ENCODE results near the gene RIPK4.
A peak's percentile ranks its signal among the peaks of the same experiment; 100 is the strongest.

RIPK4 gene

DNA sequence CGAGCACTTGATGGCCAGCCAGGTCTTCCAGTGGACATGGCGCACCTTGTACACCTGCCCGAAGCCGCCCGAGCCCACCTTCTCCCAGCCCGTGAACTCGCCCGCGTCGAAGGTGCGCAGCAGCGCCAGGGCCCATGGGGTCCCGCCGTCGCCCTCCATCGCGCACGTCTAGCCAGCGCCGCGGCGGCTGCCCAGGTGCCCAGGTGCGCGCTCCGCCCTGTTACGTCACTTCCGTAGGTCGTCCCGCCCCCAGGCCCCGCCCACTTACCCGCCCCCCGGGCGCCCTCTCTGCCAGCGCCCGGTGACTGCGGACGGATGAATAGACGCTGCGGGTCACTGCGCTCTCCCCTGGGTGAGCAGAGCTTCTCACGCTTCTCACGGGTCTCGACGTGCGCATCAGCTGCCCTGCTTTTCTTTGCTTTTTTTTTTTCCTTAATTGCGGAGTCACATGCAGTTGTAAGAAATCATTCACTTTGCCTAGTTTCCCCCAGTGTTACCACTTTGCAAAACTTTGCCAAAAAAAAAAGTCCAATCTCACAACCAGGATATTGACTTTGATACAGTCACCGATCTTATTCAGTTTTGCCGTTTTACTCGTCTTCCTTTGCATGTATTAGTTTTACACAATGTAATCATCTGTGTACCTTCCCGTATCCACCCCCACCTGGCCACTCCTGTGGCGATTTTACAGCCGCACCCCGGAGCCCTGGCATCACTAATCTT, at the start of gene RIPK4:
RIPK4 (minus strand) TSS at position 170 of the 723 bp plus-strand sequence; CDS start at position 159, 11 bp downstream.
- no peak for DNase-seq (ENCODE audit: low spot score)

DNA sequence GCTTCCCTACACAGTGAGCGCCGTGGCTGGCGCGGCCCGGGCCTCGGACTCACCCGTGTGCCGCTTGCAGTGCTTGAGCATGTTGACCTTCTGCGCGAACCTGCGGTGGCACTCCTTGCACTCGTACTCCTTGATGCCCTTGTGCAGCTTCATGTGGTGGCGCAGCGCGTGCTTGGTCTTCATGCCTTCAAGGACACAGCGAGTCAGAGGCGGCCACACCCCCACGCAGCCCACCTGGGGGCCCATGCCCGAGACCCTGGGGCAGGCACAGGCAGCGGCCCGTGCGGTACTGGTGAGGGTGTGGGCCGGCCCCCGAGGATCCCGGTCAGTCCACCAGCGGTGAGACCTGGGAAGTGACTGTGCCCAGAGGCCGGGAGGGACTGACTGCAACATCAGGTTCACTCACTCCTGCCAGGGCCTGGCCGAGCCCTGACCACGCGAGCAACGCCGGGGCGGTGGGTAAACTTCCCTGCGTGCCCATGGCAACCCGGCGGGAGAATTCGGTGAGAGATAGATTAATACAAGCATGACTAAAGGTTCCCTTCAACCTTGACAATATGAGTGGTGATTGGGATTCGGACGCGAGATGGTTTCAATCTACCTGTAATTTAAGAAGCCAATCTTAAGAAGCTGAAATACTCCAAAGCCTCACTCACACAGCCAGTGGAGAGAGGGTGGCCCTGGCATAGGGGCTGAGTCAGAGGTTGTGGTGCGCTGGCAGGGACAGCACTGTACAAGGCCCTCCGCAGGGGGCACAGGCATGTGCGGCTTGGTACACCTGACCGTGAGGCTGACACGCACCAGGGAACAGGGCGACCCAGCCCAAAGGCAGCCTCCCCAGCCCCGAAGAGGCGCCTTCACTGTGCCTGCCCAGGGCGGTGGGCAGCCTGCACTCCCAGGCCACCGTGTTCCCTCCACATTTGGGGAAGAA, 49.1 kb upstream of the RIPK4 start:
- no peak for DNase-seq (ENCODE audit: low spot score)

DNA sequence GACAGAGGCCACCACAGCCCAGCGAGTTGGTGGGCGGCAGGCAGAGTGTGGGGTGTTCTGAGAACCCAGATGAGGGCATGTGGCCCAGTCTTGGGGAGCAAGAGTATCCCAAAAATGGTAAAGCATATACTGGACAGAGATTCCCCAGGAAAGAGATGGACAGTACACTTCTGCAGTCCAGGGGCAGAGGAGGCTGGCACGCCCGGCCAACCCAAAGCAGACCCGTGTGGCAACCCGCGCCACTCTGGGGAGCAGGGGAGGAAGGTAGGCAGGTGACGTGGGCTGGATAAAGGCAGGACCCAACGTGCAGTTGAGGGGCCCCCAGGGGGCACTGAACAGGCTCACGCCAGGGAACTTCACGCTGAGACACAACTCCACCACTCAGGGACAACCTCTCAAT, 46.4 kb upstream of the RIPK4 start:
- no peak for DNase-seq (ENCODE audit: low spot score)

DNA sequence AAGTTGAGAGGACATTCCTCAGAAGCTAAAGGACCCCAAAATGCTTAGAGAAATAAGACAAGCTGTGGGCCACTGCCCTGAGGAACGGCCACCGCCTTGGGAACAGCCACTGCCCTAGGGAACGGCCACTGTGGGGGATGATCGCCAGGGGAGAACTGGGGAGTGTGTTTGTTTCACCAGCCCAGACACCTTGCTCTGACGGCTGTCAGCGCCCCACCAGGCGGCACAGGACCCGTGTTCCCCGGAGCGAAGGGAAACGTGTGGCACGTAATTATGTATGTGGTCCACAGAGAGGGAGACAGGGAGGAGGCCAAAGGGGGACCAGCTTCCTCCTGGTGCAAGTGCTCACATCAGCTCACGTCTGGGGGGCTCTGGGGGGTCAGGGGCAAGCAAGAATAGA, 45.8 kb upstream of the RIPK4 start:
- no peak for DNase-seq (ENCODE audit: low spot score)

DNA sequence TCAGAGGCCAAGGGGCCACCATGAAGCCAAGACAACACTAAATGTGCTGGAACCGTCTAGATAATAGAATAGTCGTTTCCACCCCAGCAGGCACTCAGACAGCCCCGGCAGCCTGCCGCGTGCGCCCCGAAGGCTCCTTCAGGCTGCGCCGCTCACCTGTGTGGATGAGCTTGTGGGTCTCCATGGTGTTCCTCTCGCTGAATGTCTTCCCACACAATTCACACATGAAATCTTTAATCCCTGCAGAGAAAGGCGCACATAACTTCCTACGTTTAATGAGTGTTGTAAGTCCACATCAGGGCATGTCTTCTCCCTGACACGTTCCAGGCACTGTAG, 43.7 kb upstream of the RIPK4 start:
- DNase-seq (ENCODE audit: low spot score): no peak

DNA sequence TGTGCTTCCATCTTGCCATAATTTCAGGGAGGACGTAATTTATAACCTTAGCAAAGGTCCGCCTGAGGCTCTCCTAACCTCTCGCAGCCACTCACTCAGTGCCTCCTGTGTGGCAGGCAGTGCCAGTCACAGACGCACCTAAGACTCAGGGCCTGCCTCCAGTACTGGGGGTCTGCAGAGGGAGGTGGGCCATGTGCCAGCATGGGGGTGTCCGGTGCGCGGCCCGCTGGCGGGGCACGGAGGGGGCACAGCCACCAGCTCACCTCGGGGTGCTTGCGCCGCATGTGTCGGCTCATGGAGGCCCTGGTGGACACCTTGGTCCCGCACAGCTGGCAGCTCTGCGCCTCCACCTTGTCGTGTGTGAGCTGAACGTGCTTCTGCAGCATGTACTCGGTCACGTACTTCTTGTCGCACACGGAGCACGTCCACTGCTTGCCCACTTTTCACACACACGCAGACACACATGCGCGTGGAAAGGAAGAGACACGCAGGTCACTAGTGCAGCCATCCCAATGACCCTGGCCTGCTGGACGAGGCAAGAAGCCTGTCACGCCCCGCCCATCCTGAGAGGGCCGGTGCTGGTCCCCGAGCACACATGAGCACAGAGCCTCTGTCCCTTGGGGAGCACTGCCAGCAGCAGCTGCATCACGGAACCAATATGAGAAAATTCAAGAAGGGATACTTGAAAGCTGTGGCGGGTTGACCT, 43.2 kb upstream of the RIPK4 start:
- DNase-seq (ENCODE audit: low spot score): no peak

DNA sequence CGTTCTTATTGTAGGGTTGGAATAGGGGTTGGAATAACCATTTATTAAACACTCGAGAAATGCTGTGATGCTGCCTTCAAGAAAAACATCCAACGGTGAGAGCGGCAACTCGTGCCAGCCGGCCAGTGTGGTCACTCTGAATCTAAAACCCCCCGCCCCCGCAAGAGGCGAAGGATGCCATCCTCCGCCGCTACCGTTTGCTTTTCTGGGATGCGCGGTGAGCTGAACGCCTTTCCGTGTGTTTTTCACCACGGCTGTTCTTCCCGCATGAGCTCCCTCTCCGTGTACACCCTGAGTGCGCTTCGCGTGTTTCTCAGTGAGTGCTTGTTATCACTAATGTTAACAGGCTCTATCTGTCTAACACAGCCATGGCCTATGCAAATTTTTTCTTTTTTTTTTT, 42.0 kb upstream of the RIPK4 start:
- no peak for DNase-seq (ENCODE audit: low spot score)

DNA sequence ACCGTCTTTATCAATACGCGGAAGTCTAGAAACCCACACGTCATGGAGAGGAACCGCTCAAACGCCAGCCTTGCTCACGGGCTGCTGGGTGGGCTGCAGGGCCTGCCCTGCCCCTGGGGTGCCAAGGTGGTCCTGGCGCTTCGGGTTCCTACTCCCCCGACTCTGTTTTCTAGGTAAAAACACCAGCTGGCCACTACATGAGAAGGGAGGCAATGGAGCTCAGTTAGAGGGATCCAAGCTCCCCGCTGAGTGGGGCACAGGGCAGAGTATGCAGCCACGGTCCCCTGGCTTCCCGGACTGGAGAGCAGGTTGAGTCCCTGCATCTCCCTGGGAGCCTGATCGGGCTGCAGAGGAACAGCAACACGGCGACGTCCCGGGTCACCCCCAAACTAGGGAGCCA, 41.2 kb upstream of the RIPK4 start:
- no peak for DNase-seq (ENCODE audit: low spot score)

DNA sequence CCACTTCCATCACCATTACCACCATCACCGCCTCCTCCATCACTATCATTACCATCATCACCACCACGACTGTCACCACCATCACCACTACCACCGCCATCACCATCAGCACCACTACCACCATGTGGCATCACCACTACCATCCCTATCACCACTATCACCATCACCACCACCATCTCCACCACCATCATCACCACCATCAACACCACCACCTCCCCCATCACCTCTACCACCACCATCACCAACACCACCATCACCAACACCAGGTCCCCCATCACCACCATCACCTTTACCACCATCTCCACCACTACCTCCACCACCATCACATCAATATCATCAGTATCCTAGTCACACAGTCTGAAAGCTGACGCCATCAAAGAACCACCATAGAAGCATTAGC, 39.9 kb upstream of the RIPK4 start:
- no peak for DNase-seq (ENCODE audit: low spot score)

DNA sequence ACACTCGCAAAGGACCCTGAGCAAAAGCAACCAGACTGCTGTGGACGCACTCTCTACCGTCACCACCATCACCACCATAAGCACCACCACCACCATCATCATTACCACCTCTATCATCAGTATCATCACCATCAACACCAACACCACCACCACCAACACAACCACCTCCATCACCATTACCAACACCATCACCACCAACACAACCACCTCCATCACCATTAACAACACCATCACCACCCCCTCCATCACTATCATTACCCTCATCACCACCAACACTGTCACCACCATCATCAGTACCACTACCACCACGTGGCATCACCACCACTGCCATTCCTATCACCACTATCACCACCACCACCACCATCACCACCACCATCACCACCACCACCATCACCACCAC, 38.8 kb upstream of the RIPK4 start:
- DNase-seq (ENCODE audit: low spot score): no peak

DNA sequence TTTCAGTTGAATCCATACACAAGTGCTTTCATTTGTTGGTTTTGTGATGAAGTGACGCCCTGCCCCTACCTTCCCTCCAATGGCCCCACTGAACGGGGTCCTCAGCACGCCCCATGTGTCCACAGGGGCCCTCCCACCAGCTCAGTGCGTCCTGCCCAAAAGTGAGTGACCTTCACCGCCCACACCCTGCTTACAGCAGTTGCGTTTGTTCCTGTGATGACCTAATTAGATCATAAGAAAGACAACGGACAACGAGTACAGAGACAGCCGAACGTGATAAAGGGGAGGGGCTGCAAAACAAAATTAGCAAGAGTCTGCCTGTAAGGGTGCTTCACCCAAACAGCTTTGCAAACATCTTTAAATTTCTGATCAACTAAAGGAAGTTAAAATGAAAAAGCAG, 38.2 kb upstream of the RIPK4 start:
- no peak for DNase-seq (ENCODE audit: low spot score)

DNA sequence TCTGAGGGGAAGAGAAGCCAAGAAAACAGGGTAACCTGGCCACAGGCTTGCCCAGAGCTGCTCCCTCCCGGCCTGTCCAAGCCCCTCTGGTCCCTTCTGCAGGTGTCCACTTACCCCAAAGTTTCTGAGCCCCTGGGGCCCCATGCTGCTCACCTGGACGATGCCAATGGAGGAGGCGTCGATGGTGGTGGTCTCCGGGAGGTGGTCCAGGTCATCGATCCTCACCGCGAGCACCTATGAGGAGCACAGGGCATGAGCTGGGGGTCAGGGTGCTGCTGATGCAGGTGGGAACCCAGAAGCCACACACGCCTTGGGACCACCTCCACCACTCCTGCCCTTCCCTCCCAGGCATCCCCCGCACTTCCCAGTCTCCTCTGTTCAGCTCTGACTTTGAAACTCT, 37.5 kb upstream of the RIPK4 start:
- DNase-seq (ENCODE audit: low spot score): no peak

DNA sequence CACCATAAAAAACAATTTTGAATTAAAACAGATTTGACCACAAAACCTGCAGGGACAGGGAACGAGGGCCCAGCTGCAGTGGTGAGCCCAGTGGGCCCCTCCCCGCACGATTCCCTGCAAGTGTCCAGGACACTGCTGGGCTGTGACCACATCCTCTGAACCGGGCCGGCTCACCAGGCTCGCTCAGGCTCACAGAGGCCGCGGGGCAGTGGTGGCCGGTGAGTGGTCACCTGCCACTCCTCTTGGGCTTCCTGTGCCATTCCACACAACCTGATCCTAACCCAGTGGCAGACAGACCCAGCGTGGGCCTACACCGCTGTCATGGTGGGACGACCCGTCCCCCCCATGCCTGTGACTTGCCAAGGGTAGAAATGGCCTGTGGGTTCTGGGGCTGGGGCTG, 36.5 kb upstream of the RIPK4 start:
- no peak for DNase-seq (ENCODE audit: low spot score)

DNA sequence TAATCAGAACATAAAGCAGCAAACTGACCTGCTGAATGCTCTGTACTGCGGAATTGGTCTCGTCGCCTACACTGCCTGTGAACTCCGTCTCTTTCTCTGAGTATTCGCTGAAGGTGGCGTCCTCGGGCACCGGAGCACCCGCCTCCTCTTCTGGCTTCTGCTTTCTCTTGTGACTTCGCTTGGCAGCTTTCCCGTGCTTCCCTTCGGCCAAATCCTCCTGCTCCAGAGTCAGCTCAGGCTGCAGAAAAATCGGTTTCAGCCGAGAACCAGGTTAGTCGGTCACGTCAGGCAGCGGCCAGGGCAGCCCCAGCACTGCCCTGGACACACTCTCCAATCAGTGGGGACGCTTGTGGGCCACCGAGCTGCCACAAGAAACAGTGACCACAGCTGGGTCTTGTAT, 35.8 kb upstream of the RIPK4 start:
- DNase-seq (ENCODE audit: low spot score): peak; percentile 85

DNA sequence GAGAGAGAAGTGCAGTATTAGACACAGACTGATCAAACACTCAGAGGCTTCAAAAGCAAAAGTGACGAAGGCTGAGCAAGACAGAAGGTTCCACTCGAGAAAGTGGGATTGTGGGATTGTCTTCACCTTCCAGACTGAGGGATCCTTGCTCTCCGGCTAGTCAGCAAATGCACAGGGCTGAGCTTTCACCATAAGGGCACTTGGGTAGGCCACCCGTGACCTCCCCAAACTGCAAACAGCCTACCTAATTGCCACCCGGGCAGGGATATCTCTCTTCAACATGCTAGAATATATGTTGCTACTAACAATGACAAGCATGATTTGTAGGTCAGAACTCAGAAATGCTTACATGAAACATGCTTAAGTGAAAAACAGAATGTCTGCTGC, 35.3 kb upstream of the RIPK4 start:
- no peak for DNase-seq (ENCODE audit: low spot score)

DNA sequence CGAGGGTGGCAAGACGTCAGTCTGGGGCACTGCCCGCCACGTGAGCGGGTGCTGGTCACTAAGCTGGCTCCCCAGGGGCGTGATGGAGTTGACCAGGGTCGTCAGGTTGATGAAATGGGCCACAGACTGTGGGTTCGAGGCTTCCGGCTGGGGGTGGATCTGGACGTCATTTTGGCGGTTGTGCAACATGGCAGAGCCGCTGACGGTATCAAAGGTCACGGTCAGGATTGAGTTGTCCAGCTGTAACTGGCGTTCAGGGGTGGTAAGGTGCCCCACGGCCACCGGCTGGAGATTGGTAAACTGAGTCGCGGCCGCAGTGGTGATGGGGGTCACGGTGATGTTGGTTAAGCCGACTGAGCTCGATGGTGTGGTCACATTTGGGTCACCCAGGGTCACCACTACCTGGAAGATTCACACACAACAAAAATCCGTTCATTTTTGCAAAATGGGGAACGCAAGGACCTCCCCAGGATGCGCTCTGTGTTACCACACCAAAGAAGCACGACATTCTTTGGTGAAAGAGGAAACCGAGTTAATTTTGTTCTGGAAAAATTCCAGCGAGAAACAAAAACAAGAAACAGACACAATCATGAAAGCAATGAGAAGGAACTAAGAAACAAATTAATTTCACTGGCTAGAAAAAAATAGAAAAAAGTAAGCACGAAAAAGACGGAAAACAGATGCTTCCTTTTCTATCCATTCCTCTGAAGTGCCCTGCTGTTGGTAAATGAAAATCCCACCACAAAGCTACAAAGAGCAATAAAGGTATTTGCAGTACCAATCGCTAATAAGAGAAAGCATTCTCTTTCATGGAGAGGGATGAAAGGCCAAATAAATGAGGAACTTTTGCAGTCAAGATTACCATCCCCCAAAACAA, 34.7 kb upstream of the RIPK4 start:
- DNase-seq (ENCODE audit: low spot score): no peak

DNA sequence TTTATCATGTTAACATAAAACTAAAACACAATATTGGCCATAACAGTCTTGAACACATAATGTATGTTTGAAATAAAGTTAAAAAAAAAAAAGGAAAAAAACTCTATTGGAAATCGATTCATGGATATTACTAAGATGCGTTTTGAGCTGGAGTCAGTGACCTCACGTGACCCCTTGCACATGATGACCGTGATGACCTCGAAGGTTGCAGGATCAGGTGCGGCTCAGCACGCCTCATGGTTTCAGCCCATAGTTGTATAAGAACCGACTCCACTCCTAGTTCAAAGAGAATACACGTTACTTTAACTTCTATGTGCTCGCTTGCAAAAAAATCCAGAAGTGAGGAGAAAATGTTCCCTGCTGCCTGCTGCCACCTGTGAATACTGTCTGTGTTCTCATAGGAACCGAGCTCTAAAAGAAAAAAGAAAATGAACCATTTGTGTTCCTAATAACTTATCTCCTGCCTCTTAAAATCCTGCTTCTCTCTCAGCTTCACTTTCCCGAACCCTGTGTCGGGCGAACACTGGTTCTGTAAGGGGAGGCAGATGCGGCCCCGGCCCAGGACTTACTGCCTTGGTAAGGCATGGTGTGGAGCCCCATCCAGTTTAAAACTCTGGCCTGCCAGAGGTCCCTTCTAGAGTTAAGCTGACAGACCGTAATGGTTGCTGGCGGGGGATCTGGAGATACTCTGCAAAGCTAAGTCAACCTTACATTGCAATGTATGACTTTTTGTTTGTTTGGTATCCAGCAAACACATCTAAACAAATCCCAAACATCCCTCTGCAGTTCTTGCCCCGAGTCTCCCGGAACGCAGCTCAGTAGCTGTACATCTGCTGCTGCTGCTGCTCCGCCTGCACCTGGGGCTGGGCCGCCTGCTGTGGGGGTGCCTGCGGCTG, 33.8 kb upstream of the RIPK4 start:
- no peak for DNase-seq (ENCODE audit: low spot score)

DNA sequence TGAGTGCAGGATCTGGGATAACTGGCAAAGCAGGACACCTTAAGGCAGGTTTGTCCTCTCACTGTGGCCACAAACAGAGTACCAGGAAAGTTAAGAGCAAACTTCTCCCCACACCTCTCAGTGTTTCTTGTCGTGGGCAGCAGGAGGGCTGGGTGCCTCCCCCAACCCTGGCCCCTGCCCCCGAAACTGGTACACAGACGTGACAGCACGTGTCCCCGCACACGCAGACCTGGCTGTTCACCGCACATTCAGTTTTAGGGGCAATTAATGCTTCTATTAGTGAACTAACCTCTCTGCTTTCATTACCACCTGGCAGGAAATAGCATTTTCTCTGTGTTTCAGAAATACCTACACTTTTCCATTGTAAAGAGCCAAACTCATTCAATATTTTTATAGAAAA, 32.9 kb upstream of the RIPK4 start:
- no peak for DNase-seq (ENCODE audit: low spot score)

DNA sequence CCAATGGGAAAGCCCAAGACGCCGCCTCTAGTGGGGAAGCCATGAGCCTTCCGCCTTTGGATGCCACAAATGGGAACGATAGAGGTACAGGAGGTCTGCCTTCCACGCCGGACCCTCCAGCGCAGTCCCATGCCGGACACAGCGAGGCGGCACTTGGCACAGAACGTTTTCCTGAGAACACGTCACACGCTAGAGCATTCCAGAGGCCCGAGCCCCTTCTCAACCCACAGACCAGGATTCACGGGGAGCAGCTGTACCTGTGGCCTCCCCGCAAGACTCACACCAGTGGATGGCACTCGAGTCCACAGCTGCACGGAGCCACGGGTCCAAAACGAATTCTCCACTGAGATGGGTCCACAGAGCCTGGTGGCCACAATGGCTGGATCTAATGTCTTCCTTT, 31.5 kb upstream of the RIPK4 start:
- DNase-seq (ENCODE audit: low spot score): no peak

DNA sequence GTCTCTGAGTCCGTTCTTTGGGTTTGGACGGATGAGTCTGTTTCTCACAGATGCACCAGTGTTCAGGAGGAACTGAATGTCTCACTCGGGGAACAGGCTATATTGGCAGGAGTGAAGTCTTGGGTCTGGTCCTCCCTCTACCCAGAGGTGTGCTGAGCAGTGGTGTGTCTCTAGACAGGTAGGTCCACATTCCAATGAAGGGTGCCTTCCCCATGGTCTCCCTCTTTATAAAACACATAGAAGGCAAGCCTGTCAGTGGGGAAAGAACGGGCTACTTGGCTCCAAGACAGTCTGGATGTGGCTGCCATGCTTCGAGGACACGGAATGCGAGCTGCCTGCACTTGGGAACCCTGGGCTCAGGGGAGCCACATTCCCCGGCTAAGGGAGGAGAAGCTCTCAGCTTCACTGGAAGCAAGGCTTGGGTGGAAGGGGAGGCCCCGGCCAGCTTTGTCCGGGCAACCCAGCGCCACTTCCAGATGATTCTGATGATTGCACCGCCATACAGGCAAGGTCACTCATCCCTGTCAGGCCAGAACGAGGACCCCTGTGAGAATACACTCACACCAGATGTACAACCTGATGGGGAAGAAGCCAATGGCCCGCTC, 29.7 kb upstream of the RIPK4 start:
- no peak for DNase-seq (ENCODE audit: low spot score)

DNA sequence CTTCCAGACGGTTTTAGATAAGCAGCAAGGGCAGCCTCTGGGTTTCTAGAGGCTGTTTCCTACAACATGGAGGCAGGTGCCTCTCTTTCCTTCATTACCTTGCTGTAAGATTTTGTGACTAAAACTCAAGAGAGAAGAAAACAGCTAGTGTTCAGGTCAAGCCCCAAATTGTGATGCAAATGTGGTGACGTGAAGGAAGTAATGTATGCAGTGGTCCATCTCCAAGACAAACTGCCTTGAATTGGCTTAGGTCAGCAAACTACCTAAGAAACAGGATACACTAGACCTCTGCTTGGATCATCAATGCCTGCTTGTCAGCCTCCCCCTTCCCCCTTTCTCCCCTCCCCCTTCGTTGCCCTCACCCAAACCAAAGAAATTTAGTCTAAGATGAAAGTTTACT, 28.9 kb upstream of the RIPK4 start:
- DNase-seq (ENCODE audit: low spot score): no peak

Data from cerebellar cortex (tissue), 1 donor.